DMS 273 (cell line): ENCODE measurements around the gene FRMPD4.

Experiments
- DNase-seq: peaks from one replicate; lab custom pipeline; 2025; ENCODE audit not compliant: unreplicated experiment; lab: John Stamatoyannopoulos, UW

The FRMPD4 gene

GRCh38 chrX:12292996-12293765 lies 154.9 kb downstream of the FRMPD4 start:
- no peak for DNase-seq

DNA sequence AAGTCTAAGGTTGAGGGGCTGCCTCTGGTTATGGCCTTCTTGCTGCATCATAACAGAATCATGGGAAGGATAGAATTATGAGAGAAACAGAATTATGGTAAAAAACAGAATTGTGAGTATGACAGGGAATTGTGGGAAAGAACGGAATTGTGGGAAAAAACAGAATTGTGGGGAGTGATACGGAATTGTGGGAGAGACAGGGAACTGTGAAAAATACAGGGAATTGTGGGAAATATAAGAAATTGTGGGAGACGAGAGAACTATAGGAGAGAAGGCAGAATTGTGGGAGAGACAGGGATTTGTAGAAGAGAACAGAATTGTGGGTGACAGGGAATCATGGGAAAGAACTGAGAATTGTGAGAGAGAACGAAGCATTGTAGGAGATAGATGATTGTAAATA lies 159.1 kb downstream of the FRMPD4 start:
- DNase-seq: no peak

DNA sequence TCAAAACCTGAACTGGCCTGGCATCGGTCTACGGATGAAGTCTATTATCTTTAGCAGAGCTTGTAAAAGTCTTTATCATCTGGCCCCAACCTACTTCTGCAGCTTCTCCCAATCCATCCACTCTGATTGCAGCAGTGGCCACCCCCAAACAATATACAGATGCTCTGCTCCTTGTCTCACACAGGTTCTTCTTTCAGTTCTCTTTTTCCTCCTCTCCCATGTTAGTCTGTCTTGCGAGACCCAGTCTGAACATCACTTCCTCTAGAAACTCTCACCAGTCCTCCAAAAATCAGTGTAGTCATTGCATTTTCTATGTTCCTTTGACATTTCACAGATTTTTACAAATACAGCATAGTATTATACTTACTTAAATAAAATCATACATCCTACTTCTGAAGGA lies 163.0 kb downstream of the FRMPD4 start:
- DNase-seq: no peak

DNA sequence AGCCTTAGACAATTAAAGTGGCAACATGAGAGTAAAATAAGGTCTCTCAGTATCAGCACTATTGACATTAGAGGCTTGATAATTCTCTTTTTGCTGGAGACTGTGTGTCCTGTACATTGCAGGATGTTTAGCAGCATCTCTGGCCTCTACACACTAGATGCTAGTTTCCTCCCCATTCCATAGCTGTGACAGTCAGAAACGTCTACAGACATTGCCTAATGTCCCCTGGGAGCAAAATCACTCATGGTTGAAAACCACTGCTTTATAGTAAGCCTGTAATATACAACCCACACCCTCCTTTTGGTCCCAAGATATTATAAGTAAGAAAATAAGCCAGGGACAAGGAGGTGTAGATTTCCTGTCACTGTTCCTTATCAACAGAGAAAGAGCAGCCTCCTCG lies 166.0 kb downstream of the FRMPD4 start:
- no peak for DNase-seq

DNA sequence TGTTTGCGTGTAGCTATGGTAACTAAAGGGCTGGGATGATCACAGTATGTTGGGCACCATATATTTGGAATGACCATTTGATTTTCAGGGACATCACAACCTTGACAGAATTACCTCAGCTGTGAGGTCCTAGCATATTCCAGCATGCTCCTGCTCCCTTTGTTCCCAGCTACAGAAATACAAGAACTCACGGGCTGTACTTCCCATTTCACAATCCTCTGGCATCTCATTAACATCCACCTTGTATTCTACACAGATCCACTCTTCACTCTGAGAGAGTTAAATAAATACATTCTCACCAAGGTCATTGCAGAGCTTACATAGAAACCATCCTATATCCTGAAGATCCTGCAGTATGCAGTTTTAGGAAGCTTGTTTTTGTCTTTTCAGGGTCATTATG lies 169.7 kb downstream of the FRMPD4 start:
- no peak for DNase-seq

- no peak for DNase-seq
Measured at GRCh38 chrX:12308420-12308819, 170.1 kb downstream of the FRMPD4 start.

DNA sequence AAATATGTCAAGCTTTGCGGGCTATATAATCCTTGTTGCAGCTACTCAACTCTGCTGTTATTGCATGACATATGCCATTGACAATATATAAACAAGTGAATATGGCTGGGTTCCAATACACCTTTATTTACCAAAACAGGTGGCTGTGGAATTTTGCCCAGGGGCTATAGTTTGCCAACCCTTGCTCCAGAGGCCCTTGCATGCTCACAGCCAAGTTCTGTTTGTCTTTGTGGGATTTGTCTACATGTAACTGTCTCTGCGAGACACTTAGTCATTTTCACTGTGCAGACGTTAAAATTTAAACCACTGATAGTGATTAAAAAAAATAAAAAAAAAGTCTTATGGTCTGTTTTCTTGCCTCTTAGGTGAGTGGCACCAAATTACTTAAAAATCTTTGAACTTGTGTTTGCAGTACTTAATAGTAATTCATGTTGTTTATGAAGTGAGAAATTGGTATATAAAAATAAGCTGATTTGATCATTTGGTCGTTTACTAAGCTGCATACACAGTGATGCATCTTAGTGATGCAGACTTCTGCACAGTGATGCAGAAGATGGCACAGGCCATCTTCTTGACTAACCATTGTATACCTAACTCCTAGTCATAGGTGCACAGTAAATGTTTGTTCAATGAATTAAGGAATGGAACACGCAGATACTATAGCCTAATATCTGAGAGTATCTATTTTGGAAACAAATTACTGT lies 170.9 kb downstream of the FRMPD4 start:
- no peak for DNase-seq

GRCh38 chrX:12309744-12310076 lies 171.4 kb downstream of the FRMPD4 start:
- no peak for DNase-seq

DNA sequence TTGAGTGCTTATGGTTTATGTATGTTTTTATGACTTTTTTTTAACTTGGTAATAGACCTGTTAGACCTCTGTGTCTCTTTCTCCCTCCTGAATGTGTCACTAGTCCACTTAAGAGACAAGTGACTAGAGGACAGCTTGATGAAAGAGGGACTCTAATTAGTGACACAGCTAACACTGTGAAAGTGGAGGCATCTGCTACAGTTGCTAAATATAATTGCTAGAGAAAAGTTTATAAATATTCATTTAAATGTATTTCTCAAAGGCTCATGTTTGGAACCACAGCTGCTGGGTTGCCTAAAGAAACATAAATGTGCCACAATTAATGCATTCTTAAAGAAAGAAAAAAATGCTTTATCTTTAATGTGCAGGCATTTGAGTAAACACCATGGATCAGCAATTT lies 176.4 kb downstream of the FRMPD4 start:
- peak; percentile 22 for DNase-seq

DNA sequence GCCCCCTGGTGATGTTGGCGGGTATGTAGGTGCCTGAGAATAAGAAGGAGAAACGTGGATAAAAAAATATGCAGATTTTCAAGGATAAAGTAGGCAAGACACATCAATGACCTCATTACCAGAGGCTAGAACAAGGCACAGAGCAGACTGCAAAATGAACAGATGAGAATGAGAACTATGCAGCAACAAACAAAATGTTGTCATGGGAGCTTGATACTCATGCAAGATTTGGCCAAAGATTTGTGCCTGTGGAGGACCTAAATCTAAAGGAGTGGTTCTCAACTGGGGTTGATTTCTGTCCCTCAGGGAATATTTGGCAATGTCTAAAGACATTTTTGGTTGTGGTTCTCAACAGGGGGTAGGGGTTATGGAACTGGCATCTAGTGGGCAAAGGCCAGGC lies 177.3 kb downstream of the FRMPD4 start:
- no peak for DNase-seq

GRCh38 chrX:12319003-12319519 lies 180.8 kb downstream of the FRMPD4 start:
- DNase-seq: peak; percentile 38

DNA sequence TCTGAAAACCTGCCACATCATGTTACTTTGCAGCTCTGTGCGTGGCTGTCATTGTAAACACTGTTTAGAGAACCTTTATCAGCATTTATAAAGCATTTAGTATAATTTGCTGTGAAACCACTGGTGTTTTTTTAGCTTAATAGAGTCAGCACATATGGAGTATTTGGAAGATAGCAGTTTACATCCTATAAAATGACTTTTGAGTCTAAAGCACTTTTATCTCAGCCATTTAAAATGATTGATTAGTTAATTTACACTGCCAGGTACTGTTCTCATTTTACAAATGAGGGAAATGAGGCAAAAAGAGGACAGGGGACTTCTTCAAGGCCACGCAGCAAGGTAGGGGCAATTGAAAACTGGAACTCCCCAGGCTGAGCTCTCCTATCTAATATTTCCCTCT lies 181.7 kb downstream of the FRMPD4 start:
- no peak for DNase-seq

DNA sequence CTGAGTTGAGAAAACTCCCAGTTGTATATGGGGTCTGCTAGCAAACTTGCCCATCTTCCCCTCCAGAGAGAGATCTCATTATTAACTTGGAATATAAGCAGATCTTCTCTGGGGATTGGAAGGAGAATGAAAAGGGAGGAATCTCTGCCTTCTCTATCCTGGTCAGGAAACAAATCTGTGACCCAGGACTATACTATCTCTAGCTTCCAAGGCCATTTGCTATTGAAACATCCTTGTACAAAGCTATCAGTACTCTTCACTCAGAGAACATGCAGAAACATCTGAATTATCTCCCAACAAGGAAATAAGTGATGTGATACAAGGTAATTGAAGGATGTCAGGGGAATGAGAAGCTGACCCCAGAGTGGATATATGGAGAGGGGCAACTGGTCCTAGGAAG lies 183.8 kb downstream of the FRMPD4 start:
- no peak for DNase-seq

- peak; percentile 13 for DNase-seq
Measured at GRCh38 chrX:12325171-12325570, 186.9 kb downstream of the FRMPD4 start.

DNA sequence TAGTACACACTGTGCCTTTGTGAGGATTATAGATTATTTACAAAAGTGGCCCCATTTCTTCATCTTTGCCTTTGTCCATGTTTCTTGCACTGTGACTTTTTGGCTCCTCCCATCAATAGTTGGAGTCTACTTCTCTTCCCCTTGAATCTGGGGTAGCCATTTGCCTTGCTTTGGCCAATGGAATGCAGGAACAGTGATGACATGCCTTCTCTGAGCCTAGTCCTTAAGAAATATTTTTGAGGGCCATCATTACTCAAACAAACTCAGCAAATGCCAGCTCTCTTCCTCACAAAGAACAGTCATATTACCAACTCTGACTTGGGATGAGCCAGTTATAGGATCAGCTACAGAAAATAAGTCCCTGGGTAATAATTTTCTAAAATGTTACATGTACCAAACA lies 189.6 kb downstream of the FRMPD4 start:
- no peak for DNase-seq

DNA sequence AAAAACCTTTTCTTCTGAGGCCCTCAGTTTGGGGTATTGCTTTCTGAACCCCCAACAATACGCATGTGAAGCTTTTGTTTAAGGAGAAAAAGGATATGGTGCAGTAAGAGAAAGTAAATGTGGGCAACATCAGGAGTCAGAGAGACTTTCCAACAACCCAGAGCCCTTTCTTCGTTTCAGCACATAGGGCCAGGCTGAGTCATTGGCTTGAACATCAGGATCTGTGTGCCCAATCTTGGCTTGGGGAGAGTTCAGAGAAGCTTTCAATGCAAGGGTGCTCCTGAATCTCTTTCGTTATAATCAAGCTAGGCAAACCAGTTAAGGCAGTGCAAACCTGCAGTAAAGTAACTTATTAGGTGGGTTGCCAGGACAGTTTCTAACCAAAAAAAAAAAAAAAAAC lies 191.2 kb downstream of the FRMPD4 start:
- DNase-seq: no peak

DNA sequence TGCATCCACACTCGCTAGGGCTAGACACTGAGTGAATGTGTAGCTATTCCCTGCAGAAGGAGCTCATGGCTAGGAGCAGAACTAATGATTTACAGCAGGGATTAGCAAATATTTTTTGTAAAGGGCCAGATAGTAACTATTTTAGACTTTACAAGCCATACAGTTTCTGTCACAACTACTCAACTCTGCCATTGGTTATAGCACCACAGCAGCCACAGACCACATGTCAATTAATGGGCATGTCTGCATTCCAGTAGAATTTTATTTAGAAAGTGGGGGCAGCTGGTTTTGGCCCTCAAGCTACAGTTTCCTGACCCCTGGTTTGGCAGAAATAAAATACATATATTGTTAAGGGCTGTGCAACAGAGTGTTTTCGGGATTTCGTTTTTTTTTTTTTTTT lies 192.6 kb downstream of the FRMPD4 start:
- no peak for DNase-seq

GRCh38 chrX:12332786-12333347 lies 194.6 kb downstream of the FRMPD4 start:
- DNase-seq: peak; percentile 31

DNA sequence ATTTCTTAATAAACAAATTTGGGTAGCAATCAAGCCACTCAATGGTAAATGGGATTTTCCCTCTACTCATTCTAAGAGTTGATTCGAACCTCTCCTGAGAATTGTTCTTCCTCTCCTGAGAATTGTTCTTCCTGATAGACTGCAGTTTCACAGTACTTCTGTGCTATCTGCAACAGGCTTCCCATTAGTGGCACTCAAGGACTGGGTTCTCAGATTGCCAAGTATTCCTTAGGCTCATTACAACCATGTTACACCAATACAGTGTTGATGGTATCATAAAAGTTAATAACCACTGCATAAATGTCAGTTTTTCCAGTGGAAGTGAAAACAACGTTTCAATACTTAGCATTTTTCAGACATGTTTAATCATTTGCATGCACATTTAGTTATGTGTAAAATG lies 201.6 kb downstream of the FRMPD4 start:
- no peak for DNase-seq

GRCh38 chrX:12344954-12345353 lies 206.7 kb downstream of the FRMPD4 start:
- DNase-seq: no peak

- DNase-seq: no peak
Measured at GRCh38 chrX:12349201-12349600, 210.9 kb downstream of the FRMPD4 start.

DNA sequence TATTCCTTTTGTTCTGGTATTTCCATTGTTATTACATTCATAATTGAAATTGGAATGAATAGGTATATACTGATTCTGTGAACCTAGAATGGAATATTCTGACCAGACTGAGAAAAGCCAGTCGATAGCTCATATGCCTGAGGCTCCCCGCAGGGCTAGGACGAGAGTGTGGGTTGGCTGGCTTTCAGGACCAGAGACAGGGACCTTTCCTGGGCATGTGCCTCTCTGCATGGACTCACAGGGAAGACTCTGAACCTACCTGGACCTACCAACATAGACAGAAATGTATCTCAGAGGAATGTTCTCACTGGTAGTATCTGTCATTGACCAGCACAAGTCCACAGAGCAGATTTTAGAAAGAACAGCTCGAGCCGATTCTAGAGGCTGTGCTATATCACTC lies 214.6 kb downstream of the FRMPD4 start:
- no peak for DNase-seq
